GM23338 (cell line): ENCODE results near the gene TJP1. TPM values are rescaled to one million over a fixed set of nuclear protein-coding genes. Genes with fewer than 3 reads are reported as not detected.

ENCODE experiments used
- ATAC-seq: fragments of 200-7000 bp; cut with Tn5 transposase; 3 replicates; pipeline ENCODE4 v1.9.1; 2020
- DNase-seq: peaks from one replicate; pipeline ENCODE4 v3.0.0-alpha.2; 2015; ENCODE audit warnings: low spot score
- H2AFZ ChIP-seq: fragments of 200-600 bp; sonication (generic); 2 replicates; pipeline ENCODE4 v1.8.0; 2016; ENCODE audit warnings: antibody characterized with exemption, mild to moderate bottlenecking, moderate library complexity
- H3F3A ChIP-seq: fragments of 200-600 bp; sonication (generic); replicated peaks from 2 replicates; pipeline ENCODE4 v1.8.0; 2017; ENCODE audit warnings: antibody characterized with exemption, mixed run types, low read depth
- H3K27ac ChIP-seq: fragments of 200-600 bp; sonication (generic); 2 replicates; pipeline ENCODE4 v1.6.1; 2016; ENCODE audit warnings: low read depth
- H3K27me3 ChIP-seq: fragments of 200-600 bp; sonication (generic); 2 replicates; pipeline ENCODE4 v1.8.0; 2016; ENCODE audit warnings: mild to moderate bottlenecking, mixed run types, moderate library complexity; ENCODE audit not compliant: insufficient read depth
- H3K36me3 ChIP-seq: fragments of 200-600 bp; sonication (generic); 2 replicates; pipeline ENCODE4 v1.8.0; 2016; ENCODE audit warnings: mild to moderate bottlenecking; ENCODE audit not compliant: insufficient read depth
- H3K4me1 ChIP-seq: fragments of 200-600 bp; sonication (generic); 2 replicates; pipeline ENCODE4 v1.8.0; 2016; ENCODE audit warnings: mild to moderate bottlenecking, moderate library complexity; ENCODE audit not compliant: insufficient read depth
- H3K4me2 ChIP-seq: fragments of 200-600 bp; sonication (generic); 2 replicates; pipeline ENCODE4 v1.7.1; 2017; ENCODE audit warnings: mixed run types
- H3K4me3 ChIP-seq: fragments of 200-600 bp; sonication (generic); 2 replicates; pipeline ENCODE4 v1.6.1; 2016; ENCODE audit warnings: mixed run types
- H3K79me2 ChIP-seq: fragments of 200-600 bp; sonication (generic); replicated peaks from 2 replicates; pipeline ENCODE4 v1.8.0; 2017; ENCODE audit warnings: mild to moderate bottlenecking; ENCODE audit not compliant: insufficient read depth
- H3K9me2 ChIP-seq: fragments of 200-600 bp; sonication (generic); 2 replicates; pipeline ENCODE4 v1.8.0; 2017; ENCODE audit not compliant: insufficient read depth
- H4K20me1 ChIP-seq: fragments of 200-600 bp; sonication (generic); replicated peaks from 2 replicates; pipeline ENCODE4 v1.8.0; 2017; ENCODE audit warnings: mild to moderate bottlenecking; ENCODE audit not compliant: insufficient read depth
- H3K27ac Mint-ChIP-seq: 2 replicates; pipeline ENCODE4 v1.8.0; 2020; ENCODE audit warnings: inconsistent platforms, mild to moderate bottlenecking, moderate library complexity, mixed read lengths
- H3K27me3 Mint-ChIP-seq: 3 replicates; pipeline ENCODE4 v1.8.0; 2022; ENCODE audit warnings: low read depth, mild to moderate bottlenecking, moderate library complexity, mixed read lengths, inconsistent platforms; ENCODE audit not compliant: insufficient read depth, poor library complexity
- H3K36me3 Mint-ChIP-seq: 3 replicates; pipeline ENCODE4 v1.8.0; 2021; ENCODE audit warnings: low read depth, mild to moderate bottlenecking, inconsistent platforms, moderate library complexity, mixed read lengths
- H3K4me1 Mint-ChIP-seq: 3 replicates; pipeline ENCODE4 v1.8.0; 2020; ENCODE audit warnings: mild to moderate bottlenecking, inconsistent platforms, mixed read lengths
- H3K4me3 Mint-ChIP-seq: 3 replicates; pipeline ENCODE4 v1.8.0; 2021; ENCODE audit warnings: moderate library complexity, mild to moderate bottlenecking, inconsistent platforms, mixed read lengths
- H3K9me3 Mint-ChIP-seq: 3 replicates; pipeline ENCODE4 v1.8.0; 2020; ENCODE audit warnings: moderate library complexity, mild to moderate bottlenecking, inconsistent platforms, mixed read lengths
- CREB1 ChIP-seq: fragments of 250-450 bp; sonication (Bioruptor Pico); IDR thresholded peaks from 2 replicates; pipeline ENCODE4 v1.5.0; 2020; ENCODE audit warnings: low read depth, mild to moderate bottlenecking, moderate library complexity
- CTCF ChIP-seq, 2 experiments: fragments of 200-600 bp in 1 of 2; sonication (generic) in 1 of 2; conservative IDR thresholded peaks; 2 replicates each; pipeline versions ENCODE4 v1.5.1 to v1.6.1; 2016 to 2017; ENCODE audit warnings: antibody characterized with exemption in 2 of 2, low read depth in 2 of 2, mild to moderate bottlenecking in 2 of 2, moderate library complexity in 1 of 2
- EZH2 ChIP-seq: fragments of 200-600 bp; sonication (generic); IDR thresholded peaks from one replicate; pipeline ENCODE4 v1.8.0; 2017; ENCODE audit warnings: antibody characterized with exemption, mild to moderate bottlenecking, low read depth; ENCODE audit not compliant: unreplicated experiment
- JUNB ChIP-seq: IDR thresholded peaks from one replicate; pipeline ENCODE4 v1.6.1; 2016; ENCODE audit warnings: antibody characterized with exemption; ENCODE audit not compliant: unreplicated experiment
- NANOG ChIP-seq: IDR thresholded peaks from 2 replicates; pipeline ENCODE4 v1.6.1; 2016; ENCODE audit warnings: antibody characterized with exemption, borderline replicate concordance
- POLR2AphosphoS5 ChIP-seq: IDR thresholded peaks from 2 replicates; pipeline ENCODE4 v1.6.1; 2016; ENCODE audit warnings: antibody characterized with exemption, low read depth
- REST ChIP-seq: IDR thresholded peaks from one replicate; pipeline ENCODE4 v1.6.1; 2018; ENCODE audit warnings: antibody characterized with exemption; ENCODE audit not compliant: unreplicated experiment
- STAT1 ChIP-seq: IDR thresholded peaks from one replicate; pipeline ENCODE4 v1.6.1; 2016; ENCODE audit warnings: antibody characterized with exemption; ENCODE audit not compliant: unreplicated experiment
- polyA plus RNA-seq: library from polyadenylated mRNA; unstranded; fragments of >200 nt; fragmentation: Nextera tagmentation; extraction: Ambion mirVana; gene quantifications from 2 replicates; pipeline ENCODE4 v1.2.1, GENCODE V29; 2016
- total RNA-seq: library from RNA; depleted of rRNA; stranded (reverse); fragments of >200 nt; shearing (Covaris generic); gene quantifications from 2 replicates; pipeline ENCODE4 v1.2.3, GENCODE V29; 2014

TJP1 gene
- total and polyA plus RNA-seq, 2 experiments from 2014 or later = 76.2 to 116 TPM

GRCh38 chr15:29854413-29854812 is 32.1 kb upstream of the TJP1 start:
- Histone ChIP-seq H3K79me2 (no peaks in the 10 kb centered on the region), H3K4me2 (no peak overlapping the region), H2AFZ (no peak overlapping the region), H3K4me3 (no peak overlapping the region), H3K27me3 (no peaks in the 10 kb centered on the region), H3K9me2 (no peaks in the 10 kb centered on the region), H4K20me1 (no peaks in the 10 kb centered on the region), H3K27ac (no peak overlapping the region), H3K4me1 (peaks cover 18% of the 10 kb centered on the region), H3F3A (no peaks in the 10 kb centered on the region), H3K36me3 (no peaks in the 10 kb centered on the region)
- no peak for ATAC-seq
- DNase-seq = no peak
- Mint-ChIP-seq H3K27me3 (no peaks in the 10 kb centered on the region), H3K4me3 (no peak overlapping the region), H3K36me3 (no peaks in the 10 kb centered on the region; the same call in 2 of the 3 replicates), H3K27ac (no peak overlapping the region), H3K4me1 (peaks cover 10% of the 10 kb centered on the region; the same call in 2 of the 3 replicates), H3K9me3 (peaks cover 4% of the 10 kb centered on the region; the same call in 1 of the 3 replicates)
- no peak for TF ChIP-seq EZH2
- TF ChIP-seq NANOG = no peak
- no peak for TF ChIP-seq CTCF (conservative IDR thresholded peaks at IDR 0.05; ENCODE audit: low read depth in 2 of 2)
- TF ChIP-seq CREB1 (CRISPR knock-in tag) = no peak
- TF ChIP-seq REST = no peak
- TF ChIP-seq JUNB = no peak
- TF ChIP-seq POLR2AphosphoS5 = no peak
- TF ChIP-seq STAT1 = no peak

- H4K20me1 ChIP-seq = no peaks in the 10 kb centered on the region
- H2AFZ ChIP-seq = no peak overlapping the region
- ATAC-seq = no peak
- no peaks in the 10 kb centered on the region for H3K27me3 ChIP-seq
- no peaks in the 10 kb centered on the region; the same call in 2 of the 3 replicates for H3K36me3 Mint-ChIP-seq
- peaks cover 18% of the 10 kb centered on the region for H3K4me1 ChIP-seq
- no peak for DNase-seq
- H3K4me1 Mint-ChIP-seq = peaks cover 10% of the 10 kb centered on the region; the same call in 2 of the 3 replicates
- H3K9me3 Mint-ChIP-seq = peaks cover 4% of the 10 kb centered on the region; the same call in 1 of the 3 replicates
- H3K27me3 Mint-ChIP-seq = no peaks in the 10 kb centered on the region
- no peak overlapping the region for H3K27ac ChIP-seq
- no peaks in the 10 kb centered on the region for H3K79me2 ChIP-seq
- H3K4me3 Mint-ChIP-seq = no peak overlapping the region
- no peaks in the 10 kb centered on the region for H3K9me2 ChIP-seq
- H3K4me2 ChIP-seq = 0 out of 2 replicates have a peak overlapping the region, but pooled peaks have one; percentile 49
- no peaks in the 10 kb centered on the region for H3K36me3 ChIP-seq
- no peak overlapping the region for H3K4me3 ChIP-seq
- H3K27ac Mint-ChIP-seq = no peak overlapping the region
- H3F3A ChIP-seq = no peaks in the 10 kb centered on the region
- TF ChIP-seq POLR2AphosphoS5 (no peak), NANOG (no peak), STAT1 (no peak), JUNB (no peak), EZH2 (no peak)
These were observed 31.1 kb upstream of the TJP1 start for GRCh38 chr15:29853211-29853987.
